ENCODE results near the gene CCDC85B.

CCDC85B gene

GRCh38 chr11:65912845-65913244 lies 22.4 kb downstream of the CCDC85B start:
- peak; percentile 58 for DNase-seq

- DNase-seq: no peak
Measured at GRCh38 chr11:65915101-65915820, 24.8 kb downstream of the CCDC85B start.

DNA sequence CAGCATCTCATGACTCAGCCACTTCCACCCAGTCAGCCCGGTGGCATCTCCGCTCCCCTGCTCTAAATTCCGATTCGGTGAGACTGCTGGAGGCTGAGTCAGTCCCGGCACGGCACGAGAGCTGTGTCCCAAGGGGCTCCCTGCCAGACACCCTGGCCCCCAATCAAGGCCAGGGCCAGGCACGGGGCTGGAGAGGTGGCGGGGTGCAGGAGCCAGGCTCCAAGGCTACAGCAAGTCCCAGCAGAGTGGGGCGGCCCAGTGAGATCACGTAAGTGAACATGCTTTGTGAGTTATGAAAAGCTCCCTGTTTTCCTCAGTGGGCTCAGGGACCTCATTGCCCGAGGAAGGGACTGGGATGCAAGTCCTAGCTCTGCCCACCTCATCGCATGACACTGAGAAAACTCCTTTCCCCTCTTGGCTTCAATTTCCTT lies 25.4 kb downstream of the CCDC85B start:
- DNase-seq: peak; percentile 99

- no peak for DNase-seq
Measured at GRCh38 chr11:65916391-65916790, 25.9 kb downstream of the CCDC85B start.

DNA sequence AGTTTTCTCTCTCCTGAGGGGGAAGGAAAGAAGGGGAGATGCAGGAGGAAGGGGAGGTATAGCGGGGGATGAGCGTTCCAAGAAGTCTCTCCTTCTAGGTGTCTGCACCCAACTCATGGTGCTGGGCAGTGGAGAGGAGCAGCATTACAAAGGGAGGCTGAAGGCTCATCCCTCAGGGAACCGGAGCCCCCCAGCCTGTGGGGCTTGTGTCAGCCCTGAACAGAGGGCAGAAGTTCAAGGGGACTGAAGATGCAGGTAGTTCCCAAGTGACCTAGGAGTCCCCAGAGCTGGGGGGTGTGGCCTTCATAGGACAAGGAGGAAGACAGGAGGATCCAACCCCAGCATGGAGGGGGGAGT lies 26.6 kb downstream of the CCDC85B start:
- no peak for DNase-seq

DNA sequence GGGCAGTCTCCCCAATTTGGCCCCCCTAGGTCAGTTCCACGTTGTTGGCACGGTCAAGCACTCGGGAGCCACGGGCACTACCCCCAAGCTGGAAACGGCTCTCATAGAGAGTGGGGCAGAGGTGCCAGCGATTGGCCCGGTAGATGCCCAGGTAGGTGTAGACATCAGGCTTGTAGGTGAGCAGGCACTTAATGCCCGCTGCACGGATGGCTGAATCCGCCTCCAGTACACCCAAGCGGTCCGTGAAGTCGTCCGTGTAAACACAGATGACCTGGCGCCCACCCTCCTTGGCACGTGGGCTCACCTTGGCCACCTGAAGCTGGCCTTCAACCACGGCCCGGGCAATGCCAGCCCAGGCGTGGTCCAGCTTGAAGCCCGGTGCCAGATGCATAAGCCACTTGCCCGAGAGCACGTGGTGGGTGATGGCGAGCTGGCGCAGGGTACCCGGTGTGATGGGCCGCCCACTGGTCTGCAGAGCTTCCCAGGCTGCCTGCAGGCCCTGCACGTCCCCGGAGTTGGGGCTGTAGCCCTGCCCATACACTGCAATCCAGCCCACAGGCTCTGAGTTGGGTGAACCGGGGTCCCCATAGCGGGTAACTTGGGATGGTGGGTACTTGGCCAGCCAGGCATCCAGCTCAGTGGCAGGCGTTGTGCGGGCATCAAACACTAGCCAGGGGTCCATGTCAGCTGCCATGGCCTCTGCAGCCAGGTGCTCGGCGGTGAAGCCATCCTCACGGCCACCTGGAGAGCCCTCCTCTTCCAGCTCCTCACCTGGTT lies 27.1 kb downstream of the CCDC85B start:
- DNase-seq: no peak

- DNase-seq: no peak
Measured at GRCh38 chr11:65918211-65919140, 28.0 kb downstream of the CCDC85B start, which contains the start of gene C11orf68. C11orf68 (minus strand) TSS chr11:65919062; CDS start chr11:65919031, 31 bp downstream.

DNA sequence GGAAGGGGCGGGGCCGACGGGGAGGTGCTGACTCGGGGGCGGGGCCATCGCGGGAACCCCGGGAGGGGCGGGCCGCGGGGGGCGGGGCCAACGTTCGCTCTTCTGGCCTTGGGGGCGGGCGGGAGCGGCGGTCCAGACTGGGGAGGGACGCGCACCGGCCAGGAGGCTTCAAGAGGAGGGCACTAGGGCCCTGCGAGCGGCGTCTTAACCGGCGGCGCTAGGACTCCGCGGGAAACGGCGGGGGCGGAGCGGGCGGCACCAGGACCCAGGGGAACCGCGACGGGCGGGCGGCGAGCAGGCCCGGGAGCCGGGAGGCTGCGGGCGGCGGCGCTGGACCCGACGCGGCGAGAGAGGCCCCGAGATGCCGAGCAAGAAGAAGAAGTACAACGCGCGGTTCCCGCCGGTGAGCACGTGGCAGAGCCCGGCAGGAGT lies 28.7 kb downstream of the CCDC85B start, which contains the start of gene DRAP1:
DRAP1 (plus strand) TSS at position 286 of the 432 bp plus-strand sequence; CDS start at position 362, 76 bp downstream.
- DNase-seq: peak; percentile 98

DNA sequence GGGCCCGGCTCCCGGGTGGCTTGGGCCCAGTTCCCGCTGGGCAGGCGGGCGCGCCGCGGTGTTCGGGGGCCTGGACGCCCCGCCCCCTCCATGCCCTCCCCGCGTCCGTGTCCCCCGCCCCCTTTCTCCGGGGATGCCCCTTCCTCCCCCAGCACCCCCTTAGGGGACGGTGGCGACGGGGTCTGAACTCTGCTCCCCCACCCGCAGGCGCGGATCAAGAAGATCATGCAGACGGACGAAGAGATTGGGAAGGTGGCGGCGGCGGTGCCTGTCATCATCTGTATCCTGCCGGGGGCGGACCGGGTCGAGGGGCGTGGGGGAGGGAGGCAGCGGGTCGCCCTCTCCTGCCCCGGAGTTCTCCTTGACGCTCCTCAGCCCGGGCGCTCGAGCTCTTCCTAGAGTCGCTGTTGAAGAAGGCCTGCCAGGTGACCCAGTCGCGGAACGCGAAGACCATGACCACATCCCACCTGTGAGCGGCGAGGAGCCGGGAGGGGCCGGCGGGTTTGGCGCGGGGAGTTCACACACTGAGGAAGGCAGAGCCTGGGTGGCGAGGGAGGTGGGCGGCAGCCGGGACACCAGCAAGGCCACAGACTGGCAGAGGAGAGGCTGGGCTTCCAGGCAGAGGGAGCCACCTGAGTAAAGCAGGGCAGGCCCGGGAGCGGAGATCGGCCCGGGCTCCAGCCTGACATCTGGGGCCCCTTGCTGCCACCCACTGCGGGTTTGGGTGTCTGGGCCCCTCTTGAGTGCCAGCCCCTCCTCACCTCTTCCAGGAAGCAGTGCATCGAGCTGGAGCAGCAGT lies 29.3 kb downstream of the CCDC85B start:
- peak; percentile 21 for DNase-seq

DNA sequence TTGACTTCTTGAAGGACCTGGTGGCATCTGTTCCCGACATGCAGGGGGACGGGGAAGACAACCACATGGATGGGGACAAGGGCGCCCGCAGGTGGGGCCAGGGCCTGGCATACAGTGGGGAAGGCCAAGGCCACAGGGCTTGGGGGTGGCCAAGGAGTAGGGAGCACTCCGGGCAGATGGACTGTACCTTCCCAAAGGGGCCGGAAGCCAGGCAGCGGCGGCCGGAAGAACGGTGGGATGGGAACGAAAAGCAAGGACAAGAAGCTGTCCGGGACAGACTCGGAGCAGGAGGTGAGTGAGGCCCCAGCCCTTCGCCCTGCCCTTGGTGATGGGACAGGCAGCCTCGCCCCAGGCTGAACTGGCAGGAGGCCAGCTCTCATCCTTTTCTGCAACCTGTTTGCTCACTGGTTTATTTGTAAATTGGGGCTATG lies 29.9 kb downstream of the CCDC85B start:
- DNase-seq: no peak

DNA sequence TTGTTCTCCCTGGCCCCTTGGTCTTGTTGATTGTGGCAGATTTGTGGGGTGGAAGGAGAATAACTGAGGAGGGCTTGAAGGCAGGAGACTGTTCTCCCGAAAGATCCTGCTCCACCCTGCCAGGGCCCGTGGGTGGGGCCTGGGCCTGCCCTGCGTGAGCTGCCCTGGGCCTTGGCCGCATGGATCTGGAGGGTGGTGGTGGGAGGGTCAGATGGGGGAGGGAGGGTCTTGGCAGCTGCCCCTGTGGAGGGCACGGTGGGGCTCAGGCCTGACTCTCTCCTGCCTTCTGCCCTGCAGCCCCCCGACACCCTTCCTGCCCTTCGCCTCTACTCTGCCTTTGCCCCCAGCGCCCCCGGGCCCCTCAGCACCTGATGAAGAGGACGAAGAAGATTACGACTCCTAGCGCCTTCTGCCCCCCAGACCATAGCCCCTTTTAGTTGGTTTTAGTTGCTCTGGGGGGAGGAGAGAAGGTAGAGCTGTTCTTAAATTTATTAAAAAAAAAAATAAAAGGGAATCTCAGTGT lies 30.6 kb downstream of the CCDC85B start:
- no peak for DNase-seq

GRCh38 chr11:65921876-65922275 lies 31.4 kb downstream of the CCDC85B start:
- no peak for DNase-seq

- DNase-seq: no peak
Measured at GRCh38 chr11:65922565-65922964, 32.1 kb downstream of the CCDC85B start.

- no peak for DNase-seq
Measured at GRCh38 chr11:65925397-65925796, 34.9 kb downstream of the CCDC85B start.

GRCh38 chr11:65927904-65928397 lies 37.5 kb downstream of the CCDC85B start:
- DNase-seq: no peak

GRCh38 chr11:65928667-65929066 lies 38.2 kb downstream of the CCDC85B start:
- DNase-seq: no peak

GRCh38 chr11:65931773-65932557 lies 41.5 kb downstream of the CCDC85B start:
- DNase-seq: no peak

- peak; percentile 45 for DNase-seq
Measured at GRCh38 chr11:65932558-65932919, 42.1 kb downstream of the CCDC85B start.

- no peak for DNase-seq
Measured at GRCh38 chr11:65934014-65934413, 43.5 kb downstream of the CCDC85B start.

GRCh38 chr11:65937766-65938165 lies 47.3 kb downstream of the CCDC85B start:
- no peak for DNase-seq
